SK-N-SH (cell line): ENCODE results near the gene FKBP7. TPM values are rescaled to one million over a fixed set of nuclear protein-coding genes. Genes with fewer than 3 reads are reported as not detected.

Experiments used
- CTCF ChIA-PET: fragments of 300-600, 350-600 bp; formaldehyde crosslinking; extraction: SDS; loops from one replicate; lab custom pipeline; 2021; lab: Yijun Ruan, JAX
- POLR2A ChIA-PET: fragments of 350-600 bp; sonication (Branson Sonifier 250); formaldehyde crosslinking; extraction: SDS; loops from one replicate; lab custom pipeline; 2020; ENCODE audit warnings: antibody characterized with exemption, inconsistent platforms; lab: Yijun Ruan, JAX
- DNase-seq: peaks from one replicate; pipeline ENCODE4 v3.0.0; 2012
- H2AFZ ChIP-seq: fragments of 200-600 bp; sonication (generic); 2 replicates; pipeline ENCODE4 v1.8.1; 2016; ENCODE audit warnings: antibody characterized with exemption, mild to moderate bottlenecking, low read depth
- H3F3A ChIP-seq: fragments of 200-600 bp; sonication (generic); replicated peaks from 2 replicates; pipeline ENCODE3; 2016; ENCODE audit warnings: antibody characterized with exemption, mild to moderate bottlenecking; ENCODE audit not compliant: insufficient read depth
- H3K27ac ChIP-seq, 2 experiments: fragments of 200-500 bp in 1 of 2; fragments of 200-600 bp in 1 of 2; sonication (Bioruptor generic) in 1 of 2; sonication (generic), shearing (Covaris generic) in 1 of 2; 2 replicates each; pipeline versions ENCODE4 v1.5.1 to v1.6.1; 2014 to 2016; ENCODE audit warnings: low read depth in 2 of 2, inconsistent platforms in 1 of 2, low read length in 1 of 2, mild to moderate bottlenecking in 1 of 2, mixed read lengths in 1 of 2
- H3K27me3 ChIP-seq: fragments of 200-600 bp; sonication (generic), shearing (Covaris generic); 2 replicates; pipeline ENCODE4 v1.6.1; 2016; ENCODE audit warnings: mixed run types; ENCODE audit not compliant: insufficient read depth
- H3K36me3 ChIP-seq, 2 experiments: fragments of 200-500 bp in 1 of 2; fragments of 200-600 bp in 1 of 2; sonication (Bioruptor generic) in 1 of 2; sonication (generic) in 1 of 2; replicated peaks in 1 of 2; 2 replicates each; pipeline versions ENCODE3 to v1.5.1; 2014 to 2016; ENCODE audit warnings: low read length in 1 of 2, mild to moderate bottlenecking in 1 of 2; ENCODE audit not compliant: insufficient read depth in 2 of 2, control insufficient read depth in 1 of 2
- H3K4me1 ChIP-seq, 2 experiments: fragments of 200-500 bp in 1 of 2; fragments of 200-600 bp in 1 of 2; sonication (Bioruptor generic) in 1 of 2; sonication (generic), shearing (Covaris generic) in 1 of 2; 2 replicates each; pipeline versions ENCODE4 v1.5.1 to v1.6.1; 2014 to 2016; ENCODE audit warnings: low read depth in 1 of 2, low read length in 1 of 2, mixed run types in 1 of 2; ENCODE audit not compliant: insufficient read depth in 2 of 2, control insufficient read depth in 1 of 2
- H3K4me2 ChIP-seq: fragments of 200-600 bp; sonication (generic), shearing (Covaris generic); 2 replicates; pipeline ENCODE4 v1.6.1; 2017; ENCODE audit warnings: mixed run types
- H3K4me3 ChIP-seq, 2 experiments: fragments of 200-500 bp in 1 of 2; fragments of 200-600 bp in 1 of 2; sonication (Bioruptor generic) in 1 of 2; sonication (generic), shearing (Covaris generic) in 1 of 2; 2 replicates each; pipeline versions ENCODE4 v1.5.1 to v1.8.1; 2014 to 2016; ENCODE audit warnings: low read depth in 2 of 2, inconsistent platforms in 1 of 2, low read length in 1 of 2, mild to moderate bottlenecking in 1 of 2, mixed read lengths in 1 of 2, moderate library complexity in 1 of 2
- H3K79me2 ChIP-seq: fragments of 200-600 bp; sonication (generic); 2 replicates; pipeline ENCODE4 v1.8.1; 2017; ENCODE audit warnings: mild to moderate bottlenecking; ENCODE audit not compliant: insufficient read depth
- H3K9ac ChIP-seq: fragments of 200-600 bp; sonication (generic); 2 replicates; pipeline ENCODE4 v1.6.1; 2017; ENCODE audit warnings: mixed run types
- H3K9me2 ChIP-seq: fragments of 200-600 bp; sonication (generic); 2 replicates; pipeline ENCODE4 v1.6.1; 2017; ENCODE audit warnings: mixed run types
- H3K9me3 ChIP-seq: fragments of 200-600 bp; sonication (generic); 2 replicates; pipeline ENCODE4 v1.6.1; 2017; ENCODE audit warnings: mixed run types, mild to moderate bottlenecking, moderate library complexity
- H4K20me1 ChIP-seq: fragments of 200-600 bp; sonication (generic); 2 replicates; pipeline ENCODE4 v1.6.1; 2017; ENCODE audit warnings: mild to moderate bottlenecking, mixed run types; ENCODE audit not compliant: insufficient read depth
- CHD2 ChIP-seq: fragments of 150-350 bp; IDR thresholded peaks from 2 replicates; pipeline ENCODE4 v1.6.1; 2018; ENCODE audit warnings: low read length; ENCODE audit not compliant: partially characterized antibody
- CTCF ChIP-seq: fragments of 200-600 bp; sonication (generic); IDR thresholded peaks from 2 replicates; pipeline ENCODE4 v1.6.1; 2017; ENCODE audit warnings: antibody characterized with exemption, mild to moderate bottlenecking, moderate library complexity
- ELF1 ChIP-seq: IDR thresholded peaks from 2 replicates; pipeline ENCODE4 v1.4.0; 2012
- EP300 ChIP-seq, 2 experiments: IDR thresholded peaks; 2 replicates each; pipeline versions ENCODE4 v1.4.0 to v1.6.1; 2012; ENCODE audit warnings: borderline replicate concordance in 1 of 2, low read depth in 1 of 2, low read length in 1 of 2
- FOXJ3 ChIP-seq: sonication (generic); formaldehyde crosslinking; IDR thresholded peaks from 2 replicates; pipeline ENCODE4 v1.5.1; 2020; ENCODE audit warnings: mild to moderate bottlenecking, missing genetic modification reagents
- GABPA ChIP-seq: IDR thresholded peaks from 2 replicates; pipeline ENCODE4 v1.4.0; 2012; ENCODE audit warnings: low read depth, mild to moderate bottlenecking
- GATA2 ChIP-seq: sonication (generic); formaldehyde crosslinking; IDR thresholded peaks from 2 replicates; pipeline ENCODE4 v1.5.0; 2020; ENCODE audit warnings: mild to moderate bottlenecking, missing genetic modification reagents
- MAX ChIP-seq: IDR thresholded peaks from 2 replicates; pipeline ENCODE4 v1.4.0; 2012; ENCODE audit warnings: low read depth
- MEF2A ChIP-seq: IDR thresholded peaks from 2 replicates; pipeline ENCODE4 v1.4.0; 2012; ENCODE audit warnings: low read depth, borderline replicate concordance
- NFIC ChIP-seq: IDR thresholded peaks from 2 replicates; pipeline ENCODE4 v1.4.0; 2012; ENCODE audit warnings: borderline replicate concordance
- NRF1 ChIP-seq: IDR thresholded peaks from 2 replicates; pipeline ENCODE4 v1.6.1; 2012; ENCODE audit warnings: low read depth, mild to moderate bottlenecking, low read length
- POLR2AphosphoS5 ChIP-seq: IDR thresholded peaks from 2 replicates; pipeline ENCODE4 v1.6.1; 2012; ENCODE audit warnings: low read depth, low read length
- RCOR1 ChIP-seq: fragments of 150-350 bp; IDR thresholded peaks from 2 replicates; pipeline ENCODE4 v1.6.1; 2017; ENCODE audit warnings: antibody characterized with exemption, low read length
- RFX5 ChIP-seq: IDR thresholded peaks from 2 replicates; pipeline ENCODE4 v1.6.1; 2012; ENCODE audit warnings: mild to moderate bottlenecking, improper control_type of control experiment, low read length
- SMC3 ChIP-seq: IDR thresholded peaks from 2 replicates; pipeline ENCODE4 v1.6.1; 2012; ENCODE audit warnings: low read depth, low read length, improper control_type of control experiment
- TAF1 ChIP-seq: IDR thresholded peaks from 2 replicates; pipeline ENCODE4 v1.6.1; 2012; ENCODE audit warnings: low read depth, mild to moderate bottlenecking, low read length, moderate library complexity, borderline replicate concordance
- TEAD4 ChIP-seq: IDR thresholded peaks from 2 replicates; pipeline ENCODE4 v1.4.0; 2012; ENCODE audit warnings: mild to moderate bottlenecking, borderline replicate concordance; ENCODE audit not compliant: insufficient read depth
- USF1 ChIP-seq: IDR thresholded peaks from 2 replicates; pipeline ENCODE4 v1.4.0; 2012; ENCODE audit warnings: low read depth, borderline replicate concordance
- YY1 ChIP-seq: IDR thresholded peaks from 2 replicates; pipeline ENCODE4 v1.4.0; 2012; ENCODE audit warnings: low read depth, mild to moderate bottlenecking
- ZBTB33 ChIP-seq: IDR thresholded peaks from 2 replicates; pipeline ENCODE4 v1.4.0; 2012; ENCODE audit warnings: low read depth, borderline replicate concordance
- whole genome bisulfite sequencing: methylation state at CpG from one replicate; pipeline ENCODE4 v1.1.6; 2017; ENCODE audit warnings: low lambda C conversion rate; 5-methylcytosine and 5-hydroxymethylcytosine counted together
- polyA plus RNA-seq, 3 experiments: library from polyadenylated mRNA; depleted of rRNA; stranded (reverse); fragments of >200 nt; gene quantifications; 2 replicates each; pipeline ENCODE4 v1.2.3, GENCODE V29; 2012

The FKBP7 gene
- polyA plus RNA-seq, 1 of the 3 experiments (the other 2 are of a cell fraction) = 35.6 TPM

- no peak for DNase-seq
- Histone ChIP-seq H3K36me3 (peaks cover 0 to 3% of the 10 kb centered on the region in 2 experiments), H4K20me1 (no peaks in the 10 kb centered on the region), H3K4me2 (no peak overlapping the region), H3K9me2 (no peaks in the 10 kb centered on the region), H3K9ac (no peak overlapping the region), H3K9me3 (no peaks in the 10 kb centered on the region), H3F3A (peaks cover 7% of the 10 kb centered on the region), H3K27me3 (no peaks in the 10 kb centered on the region), H3K27ac (no peak overlapping the region), H2AFZ (no peak overlapping the region), H3K4me1 (peaks cover 3 to 6% of the 10 kb centered on the region in 2 experiments; a peak in 3 of 4 replicates), H3K79me2 (peaks cover 21% of the 10 kb centered on the region; the same call in 1 of the 2 replicates), H3K4me3 (no peak overlapping the region)
- ChIA-PET CTCF (interaction anchor here (1.1 to 8.7 kb wide), 6 partner anchors 15 to 616 kb away, joined by 3 to 199 read pairs (median 6); partner anchors contain the start of genes PJVK and PRKRA), POLR2A (interaction anchor here (1.2 to 1.7 kb wide), 2 partner anchors 12 to 288 kb away, joined by 3 read pairs; no protein-coding TSS in a partner anchor)
- TF ChIP-seq ELF1 (no peak), SMC3 (no peak), CHD2 (no peak), ZBTB33 (no peak)
Observed at GRCh38 chr2:178415979-178416378, 62.4 kb downstream of the FKBP7 start.

- peak; percentile 79 for DNase-seq
- Histone ChIP-seq H3K4me1 (peaks cover 3 to 6% of the 10 kb centered on the region in 2 experiments; a peak in 3 of 4 replicates), H3K9ac (peak overlapping the region; percentile 83), H3K27me3 (no peaks in the 10 kb centered on the region), H3K27ac (peak overlapping the region; percentile 89 to 96), H3K4me2 (peak overlapping the region; percentile 83), H2AFZ (peak overlapping the region; percentile 98), H4K20me1 (no peaks in the 10 kb centered on the region), H3F3A (peaks cover 7% of the 10 kb centered on the region), H3K79me2 (peaks cover 21% of the 10 kb centered on the region; the same call in 1 of the 2 replicates), H3K36me3 (no peaks in the 10 kb centered on the region), H3K4me3 (peak overlapping the region; percentile 55 to 75), H3K9me2 (no peaks in the 10 kb centered on the region), H3K9me3 (no peaks in the 10 kb centered on the region)
- CTCF ChIA-PET = interaction anchor here (0.6 to 8.7 kb wide), 69 partner anchors 9 to 1564 kb away, joined by 3 to 199 read pairs (median 4); partner anchors contain the start of genes PJVK, PLEKHA3, PRKRA and RBM45
- 16% methylated on average over 20 of the region's 21 CpGs for WGBS
- POLR2A ChIA-PET = interaction anchor here (0.7 to 2.6 kb wide), 11 partner anchors 10 to 309 kb away, joined by 3 to 22 read pairs (median 3); partner anchors contain the start of genes OSBPL6, PJVK, PLEKHA3 and PRKRA
- TF ChIP-seq YY1 = peak; percentile 74; the same call in 1 of the 2 replicates
- no peak for TF ChIP-seq USF1
- TF ChIP-seq MEF2A = no peak
- TF ChIP-seq TEAD4 = no peak
- TF ChIP-seq NFIC = no peak
- TF ChIP-seq POLR2AphosphoS5 = peak; percentile 81
- TF ChIP-seq GABPA = peak; percentile 36
- TF ChIP-seq RCOR1 = peak; percentile 63; the same call in 1 of the 2 replicates
- TF ChIP-seq NRF1 = no peak
- TF ChIP-seq MAX = peak; percentile 90
- peak; percentile 94 for TF ChIP-seq CTCF
- TF ChIP-seq TAF1 = peak; percentile 73; the same call in 1 of the 2 replicates
- no peak for TF ChIP-seq EP300 (IDR thresholded peaks at IDR 0.05; ENCODE audit: borderline replicate concordance in 1 of 2, low read depth in 1 of 2, low read length in 1 of 2)
- TF ChIP-seq RFX5 = no peak
- no peak for TF ChIP-seq GATA2 (CRISPR knock-in tag)
- no peak for TF ChIP-seq FOXJ3
Observed at GRCh38 chr2:178414266-178415247, 63.8 kb downstream of the FKBP7 start.
